Gastrocnemius medialis (tissue), 4 donors: Measurements from ENCODE around the gene STK38L.

Experiments used
- POLR2A ChIP-seq, 2 donors: fragments of 450-650 bp; IDR thresholded peaks; one replicate each; pipeline ENCODE4 v1.6.1; 2017; ENCODE audit warnings: antibody characterized with exemption in 2 of 2, mild to moderate bottlenecking in 2 of 2, moderate library complexity in 2 of 2
- TF ChIP-seq, protein P1 (sequence below), 5 experiments: fragments of 450-650 bp in 3 of 5; fragments of 200-600 bp in 2 of 5; sonication (generic) in 2 of 5; IDR thresholded peaks in 4 of 5; conservative IDR thresholded peaks in 1 of 5; 1 replicate in 4 of 5; 2 replicates in 1 of 5; pipeline ENCODE4 v1.5.1; 2016 to 2019; ENCODE audit warnings: antibody characterized with exemption in 5 of 5, mild to moderate bottlenecking in 3 of 5, moderate library complexity in 3 of 5

DNA sequence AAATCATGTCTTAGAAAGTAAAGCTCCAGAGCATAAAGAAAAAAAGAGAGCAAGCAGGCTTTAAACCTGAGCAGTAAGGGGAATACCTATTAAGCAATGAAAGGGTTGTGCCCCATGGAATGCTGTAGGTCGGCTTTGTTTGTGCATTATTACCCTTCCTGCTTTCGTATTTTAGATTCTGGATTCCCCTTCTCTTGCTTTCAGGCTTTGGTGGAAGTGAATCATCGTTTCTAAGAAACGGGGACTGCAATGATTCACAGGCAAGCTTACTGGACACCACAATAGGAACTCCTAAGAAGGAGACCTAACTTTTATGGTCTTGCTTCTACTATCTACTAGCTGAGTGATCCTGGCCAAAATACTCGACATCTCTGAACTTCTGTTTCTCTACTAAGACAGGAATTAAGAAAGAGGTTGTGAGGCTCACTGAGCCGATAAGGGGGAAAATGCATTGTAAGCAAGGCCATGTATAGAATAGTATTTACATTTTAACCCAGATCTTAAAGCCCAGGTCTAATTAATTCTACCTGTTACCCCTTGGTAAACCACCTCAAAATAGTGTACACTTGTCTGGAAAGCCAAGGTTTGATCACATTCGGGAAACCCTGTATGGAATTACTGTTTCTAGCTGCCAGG is 87.3 kb downstream of the STK38L start:
- TF ChIP-seq, protein P1, sequence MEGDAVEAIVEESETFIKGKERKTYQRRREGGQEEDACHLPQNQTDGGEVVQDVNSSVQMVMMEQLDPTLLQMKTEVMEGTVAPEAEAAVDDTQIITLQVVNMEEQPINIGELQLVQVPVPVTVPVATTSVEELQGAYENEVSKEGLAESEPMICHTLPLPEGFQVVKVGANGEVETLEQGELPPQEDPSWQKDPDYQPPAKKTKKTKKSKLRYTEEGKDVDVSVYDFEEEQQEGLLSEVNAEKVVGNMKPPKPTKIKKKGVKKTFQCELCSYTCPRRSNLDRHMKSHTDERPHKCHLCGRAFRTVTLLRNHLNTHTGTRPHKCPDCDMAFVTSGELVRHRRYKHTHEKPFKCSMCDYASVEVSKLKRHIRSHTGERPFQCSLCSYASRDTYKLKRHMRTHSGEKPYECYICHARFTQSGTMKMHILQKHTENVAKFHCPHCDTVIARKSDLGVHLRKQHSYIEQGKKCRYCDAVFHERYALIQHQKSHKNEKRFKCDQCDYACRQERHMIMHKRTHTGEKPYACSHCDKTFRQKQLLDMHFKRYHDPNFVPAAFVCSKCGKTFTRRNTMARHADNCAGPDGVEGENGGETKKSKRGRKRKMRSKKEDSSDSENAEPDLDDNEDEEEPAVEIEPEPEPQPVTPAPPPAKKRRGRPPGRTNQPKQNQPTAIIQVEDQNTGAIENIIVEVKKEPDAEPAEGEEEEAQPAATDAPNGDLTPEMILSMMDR (IDR thresholded peaks at IDR 0.05 in 4 of 5, conservative IDR thresholded peaks at IDR 0.05 in 1 of 5): no peak
- TF ChIP-seq POLR2A (IDR thresholded peaks at IDR 0.05): no peak
